ENCODE results near the gene SLC2A6. TPM values are rescaled to one million over a fixed set of nuclear protein-coding genes. Genes with fewer than 3 reads are reported as not detected.

Gene SLC2A6
- 1 to 10 TPM; 5.5 to 9.9 TPM for total RNA-seq

GRCh38 chr9:133478851-133479711, at the start of gene SLC2A6:
SLC2A6 (minus strand) TSS chr9:133479099; CDS start chr9:133479059, 40 bp downstream.
- Mint-ChIP-seq H3K4me3 (peak within 1 kb of the TSS; percentile 66), H3K4me1 (peaks cover 16% of the 10 kb centered on the region), H3K27ac (peak within 1 kb of the TSS; percentile 73), H3K9me3 (ENCODE audit: low read depth) (no peaks in the 10 kb centered on the region), H3K27me3 (no peaks in the 10 kb centered on the region), H3K36me3 (no peaks in the 10 kb centered on the region)
- ATAC-seq (peak; percentile 99), DNase-seq (peak; percentile 90)
- CTCF ChIA-PET: interaction anchor here (0.8 to 2.2 kb wide), 12 partner anchors 17 to 330 kb away, joined by 3 to 6 read pairs (median 3); no protein-coding TSS in a partner anchor

- Mint-ChIP-seq H3K27me3 (peaks cover 10% of the 10 kb centered on the region), H3K27ac (no peak overlapping the region), H3K36me3 (no peaks in the 10 kb centered on the region), H3K9me3 (ENCODE audit: low read depth) (no peaks in the 10 kb centered on the region), H3K4me3 (no peak overlapping the region), H3K4me1 (no peaks in the 10 kb centered on the region)
- CTCF ChIA-PET: no interaction called here
- DNase-seq: no peak
- ATAC-seq: no peak
These were observed 49.3 kb upstream of the SLC2A6 start for GRCh38 chr9:133528001-133528875.

- Mint-ChIP-seq H3K27me3 (peaks cover 3% of the 10 kb centered on the region), H3K4me1 (no peaks in the 10 kb centered on the region), H3K27ac (no peak overlapping the region), H3K9me3 (ENCODE audit: low read depth) (no peaks in the 10 kb centered on the region), H3K4me3 (no peak overlapping the region), H3K36me3 (no peaks in the 10 kb centered on the region)
- no peak for DNase-seq
- CTCF ChIA-PET: no interaction called here
- no peak for ATAC-seq
These were observed 48.6 kb upstream of the SLC2A6 start for GRCh38 chr9:133527444-133527920.

GRCh38 chr9:133526721-133527321, 47.9 kb upstream of the SLC2A6 start:
- CTCF ChIA-PET: no interaction called here
- ATAC-seq (no peak), DNase-seq (no peak)
- no peaks in the 10 kb centered on the region for H3K27me3 Mint-ChIP-seq
- no peaks in the 10 kb centered on the region for H3K36me3 Mint-ChIP-seq
- H3K4me1 Mint-ChIP-seq: no peaks in the 10 kb centered on the region
- H3K4me3 Mint-ChIP-seq: no peak overlapping the region
- no peak overlapping the region for H3K27ac Mint-ChIP-seq
- H3K9me3 Mint-ChIP-seq (ENCODE audit: low read depth): no peaks in the 10 kb centered on the region

DNA sequence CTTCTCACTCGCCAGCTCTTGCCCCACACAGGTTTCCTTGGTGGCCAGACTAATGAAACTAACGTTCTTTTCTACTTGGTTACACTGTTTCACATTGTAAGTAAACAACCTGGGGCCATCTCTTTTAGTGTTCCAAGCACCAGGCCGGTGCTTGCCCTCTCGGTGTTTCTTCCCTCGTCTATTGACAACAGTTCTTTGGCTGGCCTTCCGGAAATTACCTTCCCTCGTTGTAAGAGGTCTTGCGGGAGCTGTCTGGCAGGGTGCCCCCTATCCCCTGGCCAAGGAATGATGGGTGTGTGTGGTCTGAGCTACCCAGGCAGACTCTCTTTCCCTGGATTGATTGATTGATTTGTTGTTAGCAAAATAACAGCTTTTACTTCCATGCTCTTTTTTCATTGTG, 46.8 kb upstream of the SLC2A6 start:
- H3K27ac Mint-ChIP-seq: no peak overlapping the region
- no peaks in the 10 kb centered on the region for H3K27me3 Mint-ChIP-seq
- no peaks in the 10 kb centered on the region for H3K4me1 Mint-ChIP-seq
- H3K9me3 Mint-ChIP-seq (ENCODE audit: low read depth): no peaks in the 10 kb centered on the region
- CTCF ChIA-PET: no interaction called here
- DNase-seq: no peak
- H3K36me3 Mint-ChIP-seq: no peaks in the 10 kb centered on the region
- ATAC-seq: no peak
- no peak overlapping the region for H3K4me3 Mint-ChIP-seq

- no peaks in the 10 kb centered on the region for H3K4me1 Mint-ChIP-seq
- H3K27me3 Mint-ChIP-seq: no peaks in the 10 kb centered on the region
- no peak for ATAC-seq
- H3K4me3 Mint-ChIP-seq: no peak within 1 kb of the TSS
- no peak for DNase-seq
- no peaks in the 10 kb centered on the region for H3K36me3 Mint-ChIP-seq
- no peak within 1 kb of the TSS for H3K27ac Mint-ChIP-seq
- CTCF ChIA-PET: no interaction called here
- H3K9me3 Mint-ChIP-seq (ENCODE audit: low read depth): no peaks in the 10 kb centered on the region
These were observed 45.9 kb upstream of the SLC2A6 start, which contains the start of gene MYMK for GRCh38 chr9:133524679-133525228. MYMK (minus strand) TSS chr9:133524959; CDS start chr9:133524844, 115 bp downstream.

- Mint-ChIP-seq H3K4me1 (no peaks in the 10 kb centered on the region), H3K27ac (no peak overlapping the region), H3K36me3 (no peaks in the 10 kb centered on the region), H3K9me3 (ENCODE audit: low read depth) (no peaks in the 10 kb centered on the region), H3K4me3 (no peak overlapping the region), H3K27me3 (no peaks in the 10 kb centered on the region)
- CTCF ChIA-PET: no interaction called here
- ATAC-seq (no peak), DNase-seq (no peak)
These were observed 45.2 kb upstream of the SLC2A6 start for GRCh38 chr9:133524146-133524545.

GRCh38 chr9:133523106-133523505, 44.2 kb upstream of the SLC2A6 start:
- no peak overlapping the region for H3K4me3 Mint-ChIP-seq
- no peaks in the 10 kb centered on the region for H3K27me3 Mint-ChIP-seq
- H3K36me3 Mint-ChIP-seq: no peaks in the 10 kb centered on the region
- no peaks in the 10 kb centered on the region for H3K9me3 Mint-ChIP-seq (ENCODE audit: low read depth)
- CTCF ChIA-PET: no interaction called here
- ATAC-seq (no peak), DNase-seq (no peak)
- no peaks in the 10 kb centered on the region for H3K4me1 Mint-ChIP-seq
- no peak overlapping the region for H3K27ac Mint-ChIP-seq

- CTCF ChIA-PET: no interaction called here
- no peaks in the 10 kb centered on the region for H3K9me3 Mint-ChIP-seq (ENCODE audit: low read depth)
- H3K27ac Mint-ChIP-seq: no peak overlapping the region
- no peaks in the 10 kb centered on the region for H3K27me3 Mint-ChIP-seq
- DNase-seq (no peak), ATAC-seq (no peak)
- H3K4me3 Mint-ChIP-seq: no peak overlapping the region
- no peaks in the 10 kb centered on the region for H3K4me1 Mint-ChIP-seq
- no peaks in the 10 kb centered on the region for H3K36me3 Mint-ChIP-seq
These were observed 43.4 kb upstream of the SLC2A6 start for GRCh38 chr9:133522073-133522910.

DNA sequence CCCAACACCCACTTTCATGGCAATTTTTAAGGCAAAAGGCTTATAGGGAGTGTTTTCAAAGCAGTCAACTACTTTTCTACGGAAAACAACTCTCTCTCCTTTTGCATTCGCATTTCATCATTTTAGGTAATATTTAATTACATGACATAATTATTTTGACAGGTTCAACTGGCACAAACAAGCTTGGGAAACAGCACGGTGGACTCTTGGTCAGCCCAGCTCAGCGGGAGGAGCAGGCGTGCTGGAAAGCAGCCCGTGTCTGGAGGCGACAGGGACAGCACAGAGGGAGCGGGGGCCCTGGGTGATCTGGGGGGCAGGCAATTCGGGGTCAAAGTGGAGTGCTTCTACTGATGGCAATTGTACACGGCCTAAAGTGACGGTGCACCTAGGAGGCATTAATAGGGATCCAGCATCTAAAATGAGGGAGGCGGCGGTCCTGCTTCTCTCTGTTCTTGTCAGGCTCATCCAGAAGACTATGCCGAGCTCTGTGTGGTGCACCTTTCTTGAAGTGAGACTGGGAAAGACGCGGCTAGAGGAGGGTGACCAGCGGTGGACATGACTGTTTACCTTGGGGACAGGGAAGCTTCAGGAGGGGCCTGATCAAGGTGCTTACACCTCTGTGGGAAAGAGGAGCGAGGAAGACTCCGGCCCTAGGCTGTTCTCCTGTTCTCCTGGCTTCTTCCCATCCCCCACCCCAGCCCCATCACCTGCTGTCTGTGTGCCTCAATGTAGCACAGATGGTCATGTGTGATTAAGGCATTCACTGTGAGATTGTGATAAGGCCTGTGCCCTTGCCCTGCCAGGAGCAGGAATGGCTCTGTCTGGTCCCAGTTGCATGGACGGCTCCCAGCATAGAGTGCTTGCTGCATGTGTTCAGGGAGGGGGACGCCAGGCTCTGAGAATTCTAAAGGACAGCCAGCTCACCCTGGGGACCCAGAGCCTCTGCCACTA, 42.5 kb upstream of the SLC2A6 start:
- Mint-ChIP-seq H3K4me3 (no peak overlapping the region), H3K27me3 (no peaks in the 10 kb centered on the region), H3K4me1 (no peaks in the 10 kb centered on the region), H3K9me3 (ENCODE audit: low read depth) (no peaks in the 10 kb centered on the region), H3K36me3 (no peaks in the 10 kb centered on the region), H3K27ac (no peak overlapping the region)
- CTCF ChIA-PET: no interaction called here
- DNase-seq (no peak), ATAC-seq (no peak)

DNA sequence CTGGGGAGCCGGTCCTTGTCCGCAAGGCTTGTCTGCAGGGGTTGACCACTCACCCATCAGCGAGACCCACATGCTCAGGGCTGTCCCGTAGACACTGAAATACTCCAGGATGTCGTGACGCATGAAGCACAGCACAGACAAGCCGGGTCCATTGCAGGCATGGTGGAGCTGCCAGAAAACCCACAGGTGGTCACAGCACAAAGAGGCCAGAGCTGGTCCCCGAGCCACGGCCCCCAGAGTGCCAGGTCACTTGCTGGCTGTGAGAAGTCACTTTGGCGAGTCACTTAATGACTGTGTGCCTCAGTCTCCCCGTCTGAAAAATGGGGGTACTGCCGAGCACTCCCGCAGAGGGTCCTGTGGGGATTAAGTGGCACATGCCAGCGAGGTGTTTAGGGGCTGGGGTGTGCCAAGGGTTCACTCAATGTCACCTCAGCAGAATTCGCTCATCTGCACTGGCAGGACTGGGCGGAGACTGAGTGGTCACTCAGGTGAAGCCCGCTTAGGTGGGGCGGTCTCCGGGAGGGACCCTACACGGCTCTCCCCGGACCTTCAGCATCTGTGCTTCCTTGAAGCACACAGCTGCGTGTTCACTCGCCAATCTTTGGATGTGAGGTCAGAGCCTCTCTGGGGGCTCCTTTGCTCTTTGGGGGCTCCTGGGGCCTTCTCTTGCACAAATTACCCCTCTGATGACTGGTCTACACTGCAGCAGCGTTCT, 41.4 kb upstream of the SLC2A6 start:
- Mint-ChIP-seq H3K9me3 (ENCODE audit: low read depth) (no peaks in the 10 kb centered on the region), H3K36me3 (no peaks in the 10 kb centered on the region), H3K4me3 (no peak overlapping the region), H3K27ac (no peak overlapping the region), H3K27me3 (no peaks in the 10 kb centered on the region), H3K4me1 (no peaks in the 10 kb centered on the region)
- ATAC-seq (no peak), DNase-seq (no peak)
- CTCF ChIA-PET: no interaction called here

Data from activated CD8-positive, alpha-beta memory T cell treated with anti-CD3 and anti-CD28 coated beads, Interleukin-2, amount 10 ng/mL, durations not matched to agents 7 days and 5 days (primary cell).